Measurements from ENCODE around the gene PHKB.

The PHKB gene

DNA sequence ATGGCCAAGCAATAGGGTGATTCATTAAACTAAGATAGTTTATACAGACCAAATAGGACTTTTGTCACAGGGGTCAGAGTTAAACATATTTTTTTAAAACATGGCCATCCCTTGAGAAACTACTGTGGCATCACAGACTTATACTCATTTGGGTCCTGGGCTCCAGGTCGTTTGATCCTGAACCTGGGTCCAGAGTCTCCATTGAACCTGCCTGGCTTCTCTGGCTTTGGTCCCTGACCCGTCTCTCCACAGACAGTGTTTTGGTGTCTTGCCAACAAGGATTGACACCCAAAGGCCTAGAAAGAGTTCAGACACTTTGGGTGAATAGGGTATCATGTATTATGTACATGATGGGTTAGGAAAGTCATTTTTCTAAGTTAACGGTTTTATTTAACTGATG, 236.7 kb downstream of the PHKB start:
- DNase-seq: no peak

GRCh38 chr16:47699106-47699505, 238.0 kb downstream of the PHKB start:
- no peak for DNase-seq

DNA sequence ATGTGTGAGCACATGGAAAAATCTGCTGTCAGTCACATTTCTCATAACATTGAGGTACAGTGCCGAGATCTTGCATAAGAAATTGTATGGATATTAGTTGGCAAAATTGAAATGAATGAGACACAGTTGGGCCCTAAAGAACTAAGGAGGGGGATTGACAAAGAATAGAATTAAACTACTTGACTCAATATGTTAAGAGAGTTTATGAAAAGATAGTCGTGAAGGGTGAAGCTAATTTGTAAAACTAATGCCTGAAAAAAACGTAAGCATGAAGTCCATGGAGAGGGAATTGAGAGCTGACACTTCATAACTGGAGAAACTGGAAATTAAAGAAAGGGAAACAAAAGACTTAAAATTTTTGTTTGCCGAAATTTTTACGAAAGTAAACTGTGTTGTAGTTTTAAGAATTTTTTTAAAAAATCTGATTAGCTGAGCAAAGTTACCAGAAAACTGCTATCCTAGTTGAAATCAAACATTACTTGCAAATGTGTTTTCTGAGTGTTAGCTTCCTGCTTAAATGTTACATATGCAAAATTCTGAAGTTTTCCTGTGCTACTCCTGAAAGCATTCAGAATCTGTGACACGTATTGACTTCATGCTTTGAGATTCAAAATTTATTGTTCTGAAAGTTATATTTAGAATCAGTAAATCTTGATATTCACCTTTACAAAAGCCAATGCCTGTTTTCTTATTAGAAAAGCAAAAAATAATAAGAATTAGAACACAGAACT, 239.9 kb downstream of the PHKB start:
- DNase-seq: no peak

DNA sequence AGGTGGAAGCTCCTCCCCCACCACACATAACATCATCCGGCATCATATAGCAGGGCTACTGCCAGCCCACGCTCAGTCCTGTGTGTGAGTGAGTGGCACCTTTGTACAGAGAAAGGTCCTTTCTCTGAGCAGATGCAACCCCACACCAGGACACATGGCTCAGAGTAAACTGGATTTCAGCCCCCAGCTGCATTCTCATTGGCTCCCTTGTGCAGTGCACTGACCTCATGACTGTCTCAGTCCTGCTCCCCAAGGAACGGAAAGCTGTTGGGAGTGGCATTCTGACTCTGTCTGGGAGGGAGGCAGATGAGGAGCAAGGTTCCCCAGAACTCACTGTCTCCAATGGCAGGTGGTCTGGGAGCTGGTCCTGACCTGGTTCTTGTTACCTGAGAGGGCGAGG, 244.1 kb downstream of the PHKB start:
- no peak for DNase-seq

DNA sequence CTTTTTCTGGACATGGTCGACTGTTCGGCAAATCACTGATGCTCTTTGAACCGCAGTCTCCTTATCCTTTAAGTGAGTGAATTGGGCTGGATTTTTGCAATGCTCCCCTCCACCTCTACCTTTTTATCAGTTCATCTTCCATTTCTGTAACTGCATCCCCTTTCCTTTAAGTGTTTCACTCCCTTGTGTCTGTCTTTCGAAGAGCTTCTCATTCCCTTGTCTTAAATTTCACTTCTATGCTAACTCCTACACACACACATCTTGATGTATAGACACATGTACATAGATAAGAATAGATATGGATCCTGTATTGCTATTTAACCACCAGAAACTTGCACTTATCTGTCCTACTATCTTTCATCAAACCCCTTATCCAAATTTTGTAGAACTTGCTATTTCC, 250.7 kb downstream of the PHKB start:
- DNase-seq: peak in 1 of 5 experiments; percentile 20

DNA sequence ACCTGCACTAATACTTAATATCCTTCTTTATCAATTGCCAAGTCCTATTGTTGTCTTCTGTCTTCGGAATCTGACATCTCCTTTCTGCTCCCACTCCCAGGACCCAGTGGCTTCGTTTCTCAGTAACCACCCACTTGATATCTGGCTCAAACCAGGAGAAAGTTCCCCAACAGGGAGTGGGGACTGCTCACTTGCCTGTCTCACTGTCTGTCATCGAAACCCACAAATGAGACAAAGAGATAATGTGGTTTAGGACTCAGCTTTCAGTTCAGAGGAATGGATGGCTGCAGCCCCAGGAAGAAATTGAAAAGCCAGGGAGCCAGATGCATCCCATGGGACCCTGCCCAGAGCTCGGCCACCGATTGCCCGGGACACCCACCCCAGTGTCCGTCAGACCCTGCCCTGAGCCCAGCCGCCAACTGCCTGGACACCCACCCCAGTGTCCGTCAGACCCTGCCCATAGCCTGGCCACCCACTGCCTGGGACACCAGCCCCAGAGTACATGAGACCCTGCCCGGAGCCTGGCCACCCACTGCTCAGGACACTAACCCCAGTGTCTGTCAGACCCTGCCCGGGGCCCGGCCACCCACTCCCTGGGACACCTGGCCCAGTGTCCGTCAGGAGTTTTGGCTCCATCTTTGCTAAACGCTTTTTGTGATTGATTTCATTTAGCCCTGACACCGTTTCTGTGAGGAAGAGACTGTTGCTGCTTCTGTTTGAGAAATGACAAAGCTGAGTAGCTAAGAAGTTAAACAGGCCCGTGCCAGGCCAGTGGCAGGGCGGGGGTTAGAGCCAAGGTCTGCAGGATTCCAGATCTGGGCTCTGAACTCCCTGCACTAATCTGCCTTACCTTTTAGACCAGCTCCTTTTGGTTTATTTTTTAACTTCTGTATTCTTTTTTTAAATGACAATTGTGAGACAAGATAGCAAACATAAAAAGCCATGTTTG, 251.4 kb downstream of the PHKB start:
- peak in 1 of 5 experiments; percentile 55 for DNase-seq

- DNase-seq: peak in 1 of 5 experiments; percentile 97
Observed at GRCh38 chr16:47713225-47713595, 252.1 kb downstream of the PHKB start.

- DNase-seq: peak in 1 of 5 experiments; percentile 8
Observed at GRCh38 chr16:47715442-47716083, 254.4 kb downstream of the PHKB start.

DNA sequence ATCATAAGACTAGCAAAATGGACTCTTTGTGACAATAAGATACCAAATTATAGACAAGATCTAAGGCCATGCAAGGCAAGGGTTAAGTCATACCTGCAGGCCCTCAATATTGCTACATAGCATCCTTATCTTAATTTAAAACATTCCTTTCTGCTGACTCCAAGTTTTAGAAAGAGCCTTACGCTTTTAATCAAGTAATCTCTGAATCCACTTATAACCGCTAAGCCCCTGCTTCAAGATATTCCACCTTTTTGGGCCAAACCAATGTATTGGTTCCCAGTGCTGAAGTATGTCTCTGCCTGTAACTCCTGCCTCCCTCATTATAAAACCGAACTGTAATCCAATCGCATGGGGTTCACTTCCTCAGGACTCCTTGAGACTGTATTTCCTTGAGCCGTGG, 255.4 kb downstream of the PHKB start:
- DNase-seq: no peak

GRCh38 chr16:47719713-47720112, 258.6 kb downstream of the PHKB start:
- peak in 1 of 5 experiments; percentile 65 for DNase-seq

DNA sequence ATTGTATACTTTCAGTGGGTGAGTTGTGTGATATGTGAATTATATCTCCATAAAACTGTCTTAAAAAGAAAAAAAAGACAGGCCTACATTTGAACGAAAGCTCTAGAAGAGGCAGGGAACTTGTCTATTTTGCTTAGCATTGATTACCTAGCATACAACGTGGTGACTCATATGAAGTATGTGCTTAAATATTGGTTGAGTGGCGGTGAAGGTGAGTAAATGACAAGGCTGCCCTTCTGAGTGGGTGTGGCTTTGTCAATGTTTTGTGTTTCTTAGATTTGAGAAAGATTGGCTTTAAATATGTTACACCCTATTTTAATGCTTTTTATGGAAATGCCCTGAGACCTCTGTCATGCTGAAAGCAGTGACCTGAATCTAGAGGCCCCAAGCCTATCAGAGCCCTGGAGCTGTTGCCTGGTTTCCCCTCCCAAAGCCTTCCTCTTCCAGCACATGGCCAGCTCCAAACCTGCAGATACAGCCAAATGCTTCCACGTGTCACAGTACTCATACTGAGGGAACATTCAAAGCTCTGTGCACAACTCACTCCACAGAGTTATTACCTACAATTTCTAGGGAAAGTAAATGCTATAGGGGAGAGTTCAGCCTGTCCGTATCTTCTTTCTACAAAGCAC, 260.0 kb downstream of the PHKB start:
- no peak for DNase-seq

DNA sequence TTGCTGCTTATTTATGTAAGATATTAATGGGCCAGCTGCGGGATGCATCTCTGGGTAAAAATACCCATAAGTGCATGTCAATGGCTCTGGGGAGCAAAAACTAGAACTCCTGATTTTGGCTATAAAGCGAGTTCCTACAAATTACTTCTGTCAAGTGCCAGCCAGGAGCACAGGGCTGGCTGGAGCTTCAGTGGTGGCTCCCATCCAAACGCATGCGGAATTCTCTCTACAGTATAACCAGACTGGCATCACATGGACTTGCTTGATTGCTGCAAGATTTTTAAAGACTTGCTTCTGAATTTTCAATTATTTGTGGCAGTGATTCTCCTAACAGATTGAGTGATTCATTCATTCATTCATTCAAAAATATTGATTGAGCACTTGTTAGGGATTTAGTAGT, 260.9 kb downstream of the PHKB start:
- DNase-seq: no peak

GRCh38 chr16:47724115-47724785, 263.1 kb downstream of the PHKB start:
- DNase-seq: no peak

- no peak for DNase-seq
Observed at GRCh38 chr16:47725188-47725695, 264.1 kb downstream of the PHKB start.

GRCh38 chr16:47726031-47726675, 265.0 kb downstream of the PHKB start:
- DNase-seq: no peak

DNA sequence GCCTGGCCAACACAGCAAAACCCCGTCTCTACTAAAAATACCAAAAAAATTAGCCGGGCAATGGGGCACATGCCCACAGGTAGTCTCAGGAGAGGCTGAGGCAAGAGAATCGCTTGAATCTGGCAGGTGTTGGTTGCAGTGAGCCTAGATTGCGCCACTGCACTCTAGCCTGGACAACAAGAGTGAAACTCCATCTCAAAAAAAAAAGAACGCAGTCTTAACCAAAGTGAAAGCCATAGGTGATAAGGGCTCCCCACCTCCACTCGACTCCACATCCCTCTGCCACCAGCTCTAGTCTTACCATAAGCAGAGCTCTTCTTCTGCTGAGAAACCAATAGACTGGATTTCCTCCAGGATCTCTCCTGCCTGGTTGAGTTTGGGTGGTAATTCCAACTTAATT, 266.0 kb downstream of the PHKB start:
- DNase-seq: no peak

GRCh38 chr16:47728205-47728604, 267.1 kb downstream of the PHKB start:
- no peak for DNase-seq

DNA sequence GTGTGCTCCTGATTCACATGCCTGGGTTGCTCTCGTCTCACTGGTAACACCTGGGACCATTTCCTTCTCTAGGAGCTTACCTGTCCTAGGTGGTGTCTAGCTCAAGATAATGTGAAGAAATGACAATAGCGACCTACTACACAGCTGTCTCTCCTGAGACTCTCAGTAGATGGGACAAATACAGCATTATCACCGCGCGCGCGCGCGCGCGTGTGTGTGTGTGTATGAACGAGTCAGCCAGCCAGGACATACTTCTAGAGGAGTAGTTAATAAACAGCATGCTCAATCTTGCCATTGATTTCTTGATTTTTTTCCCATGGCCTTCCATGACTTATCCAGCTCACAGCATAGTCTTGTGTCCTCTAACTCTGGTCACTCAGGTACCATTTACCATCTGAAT, 268.6 kb downstream of the PHKB start:
- DNase-seq: no peak

DNA sequence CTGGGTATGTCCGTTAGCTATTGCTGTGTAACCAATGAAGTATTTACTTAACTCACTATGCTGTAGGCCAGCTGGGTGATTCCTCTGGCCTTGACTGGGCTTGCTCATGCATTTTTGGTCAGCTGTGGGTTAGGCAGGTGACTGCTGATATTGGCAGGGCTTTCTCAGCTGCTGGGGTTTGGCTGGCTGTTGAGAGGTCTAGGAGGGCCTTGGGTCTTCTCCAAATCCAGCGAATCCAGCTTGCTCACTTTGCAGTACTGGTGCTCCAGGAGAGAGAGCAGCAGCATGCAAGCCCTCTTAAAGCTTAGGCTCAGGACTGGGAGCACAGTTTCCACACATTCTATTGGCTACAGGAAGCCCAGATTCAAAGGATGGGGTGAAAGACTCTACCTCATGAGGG, 270.1 kb downstream of the PHKB start:
- DNase-seq: no peak

DNA sequence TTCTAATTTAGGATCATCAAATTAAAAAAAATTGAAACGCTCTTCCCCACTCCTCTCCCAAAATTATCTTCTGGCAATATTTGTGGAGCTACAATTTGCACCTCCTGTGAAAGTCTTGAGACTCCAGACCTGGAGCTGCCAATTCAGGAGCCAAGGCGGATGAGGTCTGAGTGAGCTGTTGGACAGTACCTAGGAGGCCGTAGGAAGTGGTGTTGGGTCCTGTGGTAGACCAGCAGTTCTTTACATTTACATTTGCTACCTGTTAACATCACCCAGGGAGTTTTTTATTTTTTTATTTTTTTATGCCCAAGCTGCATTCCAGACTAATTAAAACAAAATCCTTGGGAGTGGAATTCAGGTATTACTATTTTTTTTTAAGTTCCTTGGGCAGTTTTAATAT, 271.0 kb downstream of the PHKB start:
- no peak for DNase-seq

DNA sequence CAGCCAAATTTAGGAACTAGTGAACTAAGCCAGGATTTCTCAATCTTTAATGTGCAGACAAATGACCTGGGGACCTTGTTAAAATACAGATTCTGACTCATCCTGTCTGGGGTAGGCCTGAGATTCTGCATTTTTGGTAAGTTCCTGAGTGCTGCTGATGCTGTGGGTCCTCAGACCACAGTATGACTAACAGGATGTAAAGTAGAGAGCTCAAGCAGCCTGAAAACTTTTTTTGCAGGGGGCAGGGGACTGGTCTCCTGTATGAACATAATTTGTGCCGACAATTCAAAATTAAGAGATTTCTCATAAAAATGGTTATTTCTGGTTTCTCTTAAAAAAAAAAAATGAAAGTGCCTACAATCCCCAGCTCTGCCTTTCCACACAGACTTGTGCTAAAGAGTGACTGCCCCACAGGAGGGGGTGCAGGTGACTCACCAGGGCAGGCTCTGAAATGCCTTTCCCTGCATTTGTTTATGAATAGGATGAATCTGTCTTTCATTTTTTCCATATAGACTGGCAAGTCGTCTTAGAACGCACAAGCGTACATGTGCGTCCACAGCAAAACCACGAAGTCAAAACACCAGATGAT, 271.5 kb downstream of the PHKB start:
- peak in 1 of 5 experiments; percentile 84 for DNase-seq
